ENCODE results near the gene PALLD. TPM values are rescaled to one million over a fixed set of nuclear protein-coding genes. Genes with fewer than 3 reads are reported as not detected.
A peak's percentile ranks its signal among the peaks of the same experiment; 100 is the strongest.

Gene PALLD
- total RNA-seq, 1 experiment from 2014 or later: 26.7 TPM

DNA sequence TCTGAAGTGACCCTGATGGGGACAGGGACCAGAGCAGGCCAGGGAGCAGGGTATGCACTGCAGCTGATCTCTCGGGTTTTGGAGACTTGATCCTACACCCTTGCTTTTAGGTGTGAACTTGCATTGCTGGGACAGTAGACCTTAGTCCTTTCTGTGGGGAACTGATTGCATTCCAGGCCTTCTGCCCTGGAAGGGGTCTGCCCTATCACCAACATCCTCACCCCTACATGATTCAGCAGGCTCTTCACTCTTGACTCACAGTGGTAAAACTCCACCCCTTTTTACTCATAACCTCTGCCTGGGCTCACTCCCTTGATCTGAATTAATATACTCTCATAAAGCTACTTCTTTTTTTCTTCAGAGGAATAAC is 10.0 kb upstream of the PALLD start:
- Histone ChIP-seq H3K9me3 (ENCODE audit: low read length) (no peaks in the 10 kb centered on the region), H3F3A (ENCODE audit: low read length, unreplicated experiment) (no peaks in the 10 kb centered on the region), H3K4me3 (ENCODE audit: low read length) (peak overlapping the region; percentile 36; the same call in 1 of the 2 replicates), H3K4me1 (ENCODE audit: insufficient read depth, low read length) (peaks cover 60% of the 10 kb centered on the region), H2AFZ (ENCODE audit: low read length) (peak overlapping the region; percentile 77), H3K4me2 (ENCODE audit: low read length) (peak overlapping the region; percentile 77), H3K9me2 (replicated peaks; ENCODE audit: low read length) (no peaks in the 10 kb centered on the region), H3K27ac (ENCODE audit: low read length) (peak overlapping the region; percentile 95), H3K79me2 (ENCODE audit: low read length) (no peaks in the 10 kb centered on the region), H3K27me3 (ENCODE audit: low read length) (no peaks in the 10 kb centered on the region), H3K9ac (ENCODE audit: low read length) (peak overlapping the region; percentile 50), H3K36me3 (ENCODE audit: low read depth, low read length) (no peaks in the 10 kb centered on the region), H4K20me1 (ENCODE audit: low read length) (no peaks in the 10 kb centered on the region)
- POLR2A ChIA-PET (ENCODE audit: unreplicated experiment): no interaction called here
- intact Hi-C loops (cut with micrococcal nuclease): no loop called here
- BruUV-seq (replicated peaks): no TSS peak
- ATAC-seq: peak; percentile 82
- CTCF ChIA-PET: no interaction called here
- TF ChIP-seq, protein P1, sequence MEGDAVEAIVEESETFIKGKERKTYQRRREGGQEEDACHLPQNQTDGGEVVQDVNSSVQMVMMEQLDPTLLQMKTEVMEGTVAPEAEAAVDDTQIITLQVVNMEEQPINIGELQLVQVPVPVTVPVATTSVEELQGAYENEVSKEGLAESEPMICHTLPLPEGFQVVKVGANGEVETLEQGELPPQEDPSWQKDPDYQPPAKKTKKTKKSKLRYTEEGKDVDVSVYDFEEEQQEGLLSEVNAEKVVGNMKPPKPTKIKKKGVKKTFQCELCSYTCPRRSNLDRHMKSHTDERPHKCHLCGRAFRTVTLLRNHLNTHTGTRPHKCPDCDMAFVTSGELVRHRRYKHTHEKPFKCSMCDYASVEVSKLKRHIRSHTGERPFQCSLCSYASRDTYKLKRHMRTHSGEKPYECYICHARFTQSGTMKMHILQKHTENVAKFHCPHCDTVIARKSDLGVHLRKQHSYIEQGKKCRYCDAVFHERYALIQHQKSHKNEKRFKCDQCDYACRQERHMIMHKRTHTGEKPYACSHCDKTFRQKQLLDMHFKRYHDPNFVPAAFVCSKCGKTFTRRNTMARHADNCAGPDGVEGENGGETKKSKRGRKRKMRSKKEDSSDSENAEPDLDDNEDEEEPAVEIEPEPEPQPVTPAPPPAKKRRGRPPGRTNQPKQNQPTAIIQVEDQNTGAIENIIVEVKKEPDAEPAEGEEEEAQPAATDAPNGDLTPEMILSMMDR (conservative IDR thresholded peaks at IDR 0.05; ENCODE audit: low read depth, low read length): no peak
- TF ChIP-seq EZH2 (IDR thresholded peaks at IDR 0.05; ENCODE audit: low read length, unreplicated experiment): no peak
- TF ChIP-seq EZH2phosphoT487 (IDR thresholded peaks at IDR 0.05; ENCODE audit: borderline replicate concordance, low read length): no peak
- DNase-seq: peak; percentile 83

- DNase-seq (peak; percentile 86), ATAC-seq (peak; percentile 78)
- no peaks in the 10 kb centered on the region for H3K79me2 ChIP-seq (ENCODE audit: low read length)
- H3K9ac ChIP-seq (ENCODE audit: low read length): peak overlapping the region; percentile 50
- H3K27ac ChIP-seq (ENCODE audit: low read length): peak overlapping the region; percentile 95
- no peaks in the 10 kb centered on the region for H3F3A ChIP-seq (ENCODE audit: low read length, unreplicated experiment)
- TSS peak; percentile 68 for BruUV-seq (replicated peaks)
- intact Hi-C loops (cut with micrococcal nuclease): no loop called here
- peaks cover 54% of the 10 kb centered on the region for H3K4me1 ChIP-seq (ENCODE audit: insufficient read depth, low read length)
- TF ChIP-seq, protein P1 (conservative IDR thresholded peaks at IDR 0.05; ENCODE audit: low read depth, low read length): no peak
- TF ChIP-seq EZH2 (IDR thresholded peaks at IDR 0.05; ENCODE audit: low read length, unreplicated experiment): no peak
- TF ChIP-seq EZH2phosphoT487 (IDR thresholded peaks at IDR 0.05; ENCODE audit: borderline replicate concordance, low read length): no peak
- no peaks in the 10 kb centered on the region for H3K9me3 ChIP-seq (ENCODE audit: low read length)
- no peaks in the 10 kb centered on the region for H3K36me3 ChIP-seq (ENCODE audit: low read depth, low read length)
- peak overlapping the region; percentile 36; the same call in 1 of the 2 replicates for H3K4me3 ChIP-seq (ENCODE audit: low read length)
- POLR2A ChIA-PET (ENCODE audit: unreplicated experiment): no interaction called here
- no peaks in the 10 kb centered on the region for H4K20me1 ChIP-seq (ENCODE audit: low read length)
- no peaks in the 10 kb centered on the region for H3K27me3 ChIP-seq (ENCODE audit: low read length)
- H2AFZ ChIP-seq (ENCODE audit: low read length): peak overlapping the region; percentile 77
- peak overlapping the region; percentile 77 for H3K4me2 ChIP-seq (ENCODE audit: low read length)
- no peaks in the 10 kb centered on the region for H3K9me2 ChIP-seq (replicated peaks; ENCODE audit: low read length)
- CTCF ChIA-PET: no interaction called here
Measured at GRCh38 chr4:168487282-168488035, 9.4 kb upstream of the PALLD start.

- no peak for TF ChIP-seq EZH2 (IDR thresholded peaks at IDR 0.05; ENCODE audit: low read length, unreplicated experiment)
- TF ChIP-seq, protein P1 (conservative IDR thresholded peaks at IDR 0.05; ENCODE audit: low read depth, low read length): no peak
- TF ChIP-seq EZH2phosphoT487 (IDR thresholded peaks at IDR 0.05; ENCODE audit: borderline replicate concordance, low read length): no peak
- Histone ChIP-seq H4K20me1 (ENCODE audit: low read length) (no peaks in the 10 kb centered on the region), H3K27me3 (ENCODE audit: low read length) (no peaks in the 10 kb centered on the region), H3K79me2 (ENCODE audit: low read length) (no peaks in the 10 kb centered on the region), H2AFZ (ENCODE audit: low read length) (no peak overlapping the region), H3K36me3 (ENCODE audit: low read depth, low read length) (no peaks in the 10 kb centered on the region), H3K27ac (ENCODE audit: low read length) (no peak overlapping the region), H3K4me2 (ENCODE audit: low read length) (no peak overlapping the region), H3K4me3 (ENCODE audit: low read length) (no peak overlapping the region), H3K9me3 (ENCODE audit: low read length) (no peaks in the 10 kb centered on the region), H3K9ac (ENCODE audit: low read length) (no peak overlapping the region), H3K4me1 (ENCODE audit: insufficient read depth, low read length) (peaks cover 42% of the 10 kb centered on the region), H3K9me2 (replicated peaks; ENCODE audit: low read length) (no peaks in the 10 kb centered on the region), H3F3A (ENCODE audit: low read length, unreplicated experiment) (no peaks in the 10 kb centered on the region)
- BruUV-seq (replicated peaks): no TSS peak
- ATAC-seq: no peak
- no peak for DNase-seq
- ChIA-PET CTCF (no interaction called here), POLR2A (ENCODE audit: unreplicated experiment) (no interaction called here)
- intact Hi-C loops (cut with micrococcal nuclease): no loop called here
Measured at GRCh38 chr4:168488869-168489274, 8.0 kb upstream of the PALLD start.
